Urothelium cell line (cell line): ENCODE data around the gene OCA2.
A peak's percentile ranks its signal among the peaks of the same experiment; 100 is the strongest.

ENCODE experiments used
- DNase-seq: peaks from one replicate; pipeline ENCODE4 v3.0.0; 2011; ENCODE audit warnings: low spot score, mixed read lengths
- FAIRE-seq: peaks from 2 replicates; lab custom pipeline; 2011; peaks lifted over from hg19 to GRCh38; lab: Jason Lieb, UNC

The OCA2 gene

DNA sequence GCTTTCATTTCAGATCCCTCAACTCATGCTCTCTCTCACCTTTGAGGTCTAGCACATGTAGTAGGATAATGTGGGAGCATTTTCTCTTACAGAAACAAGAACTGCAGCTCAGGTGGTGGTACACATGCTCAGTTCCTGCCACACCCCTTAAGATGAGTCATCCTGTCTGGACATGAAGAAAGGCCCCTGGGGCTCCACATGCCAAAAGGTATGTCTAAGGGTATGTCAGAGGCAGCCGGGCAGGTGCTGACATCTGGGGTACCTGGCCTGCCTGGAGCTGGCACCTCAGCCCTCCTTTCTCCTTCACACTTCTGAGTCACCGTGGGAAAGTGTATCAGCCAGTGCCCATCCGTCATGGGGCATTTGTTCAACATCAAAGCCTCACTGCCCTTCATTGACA lies 209.9 kb downstream of the OCA2 start:
- DNase-seq (no peak), FAIRE-seq (no peak)

DNA sequence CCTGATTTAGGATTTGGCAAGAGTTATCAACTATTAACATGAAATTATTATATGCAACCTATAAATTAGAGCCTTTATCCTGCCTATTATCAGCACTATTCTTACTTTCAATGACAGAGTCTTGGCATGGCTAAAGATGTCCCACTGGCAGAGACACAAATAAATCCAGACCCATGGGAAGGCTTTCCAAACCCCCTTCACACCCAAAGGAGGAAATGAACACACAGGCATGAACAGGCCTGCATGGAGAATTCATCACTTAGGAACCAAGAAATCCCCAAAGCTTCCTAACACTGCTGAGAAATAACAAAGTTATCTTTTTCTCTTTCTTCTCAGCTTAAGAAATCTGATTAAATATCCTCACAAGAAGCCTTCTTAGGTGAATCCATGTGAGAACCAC lies 213.9 kb downstream of the OCA2 start:
- FAIRE-seq: no peak
- no peak for DNase-seq

DNA sequence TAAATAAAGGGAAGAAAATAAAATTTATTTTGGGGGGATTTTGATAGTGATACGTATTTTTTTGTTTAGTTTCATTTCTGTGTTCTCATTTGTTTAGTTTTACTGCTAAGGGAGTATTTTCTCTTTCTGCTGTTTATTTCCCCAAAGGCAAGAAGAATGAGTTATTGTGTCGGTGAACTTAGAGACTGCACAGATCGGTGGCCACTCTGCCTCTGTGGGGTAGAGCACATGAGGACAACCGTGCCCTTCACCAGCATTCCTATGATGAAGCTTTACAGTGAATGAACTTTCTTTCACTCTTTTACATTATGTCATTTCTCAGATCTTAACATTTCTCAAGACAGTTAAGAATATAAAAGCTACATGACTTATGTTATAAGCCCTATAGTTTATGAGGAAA lies 214.4 kb downstream of the OCA2 start:
- FAIRE-seq (no peak), DNase-seq (no peak)

DNA sequence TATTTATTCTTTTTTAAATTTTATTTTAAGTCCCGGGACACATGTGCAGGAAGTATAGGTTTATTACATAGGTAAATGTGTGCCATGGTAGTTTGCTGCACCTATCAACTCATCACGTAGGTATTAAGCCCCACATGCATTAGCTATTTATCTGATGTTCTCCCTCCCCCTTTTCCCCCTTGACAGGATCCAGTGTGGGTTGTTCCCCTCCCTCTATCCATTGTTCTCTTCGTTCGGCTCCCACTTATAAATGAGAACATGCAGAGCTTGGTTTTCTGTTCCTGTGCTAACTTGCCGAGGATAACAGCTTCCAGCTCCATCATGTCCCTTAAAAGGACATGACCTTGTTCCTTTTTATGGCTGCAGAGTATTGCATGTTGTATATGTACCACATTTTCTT lies 220.3 kb downstream of the OCA2 start:
- DNase-seq: no peak
- no peak for FAIRE-seq

DNA sequence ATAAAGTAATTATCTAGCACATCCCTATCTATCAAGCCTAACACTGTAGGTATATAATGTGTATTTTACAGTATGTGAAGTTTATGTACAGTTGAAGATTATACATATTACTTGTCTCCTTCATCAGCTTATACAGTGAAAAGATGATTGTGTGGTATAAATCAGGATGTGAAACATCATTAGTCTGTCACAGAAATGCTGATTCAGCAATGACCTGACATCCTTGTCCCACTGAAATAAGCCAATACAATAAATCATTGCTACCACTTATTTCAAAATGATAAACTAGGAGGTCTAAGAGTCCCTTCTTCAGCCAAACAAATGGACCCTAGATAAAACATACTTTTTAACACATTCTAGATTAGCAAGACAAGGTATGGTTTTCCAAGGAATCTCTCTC lies 225.3 kb downstream of the OCA2 start:
- no peak for DNase-seq
- FAIRE-seq: no peak

DNA sequence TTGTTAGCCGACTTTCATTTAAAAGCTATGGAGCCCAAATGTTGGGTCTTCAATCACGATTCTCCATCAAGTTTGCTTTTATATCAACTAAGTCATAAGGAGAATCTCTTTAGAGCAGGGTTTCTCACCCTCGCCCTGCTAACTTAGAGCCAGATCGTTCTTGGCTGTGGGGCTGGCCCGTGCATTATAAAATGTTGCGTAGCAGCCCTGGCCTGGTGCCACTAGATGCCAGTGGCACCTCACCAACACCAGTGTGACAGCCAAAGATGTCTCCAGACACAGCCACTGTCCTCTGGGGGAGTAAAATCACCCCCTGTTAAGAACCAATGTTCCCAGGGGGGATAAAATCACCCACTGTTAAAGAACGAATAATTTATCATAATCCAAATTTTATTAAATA lies 226.1 kb downstream of the OCA2 start:
- no peak for DNase-seq
- FAIRE-seq: no peak

DNA sequence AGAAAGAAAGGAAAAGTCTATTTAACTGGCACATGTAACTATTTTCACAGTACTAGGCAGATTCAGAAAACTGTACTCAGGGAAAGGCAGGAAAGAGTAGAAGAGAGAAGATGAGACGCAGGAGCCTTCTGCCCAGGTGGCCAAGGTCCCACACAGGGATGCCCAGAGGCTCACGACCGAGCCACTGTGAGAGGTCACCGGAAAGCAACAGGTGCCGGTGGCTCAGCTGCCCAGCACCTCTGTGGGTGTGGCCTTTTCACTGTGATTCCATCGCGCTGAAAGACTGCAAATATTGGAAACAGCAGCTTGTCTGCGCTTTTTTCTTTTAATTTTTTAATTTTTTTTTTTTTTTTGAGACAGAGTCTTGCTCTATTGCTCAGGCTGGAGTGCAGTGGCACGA lies 226.8 kb downstream of the OCA2 start:
- DNase-seq: no peak
- no peak for FAIRE-seq

DNA sequence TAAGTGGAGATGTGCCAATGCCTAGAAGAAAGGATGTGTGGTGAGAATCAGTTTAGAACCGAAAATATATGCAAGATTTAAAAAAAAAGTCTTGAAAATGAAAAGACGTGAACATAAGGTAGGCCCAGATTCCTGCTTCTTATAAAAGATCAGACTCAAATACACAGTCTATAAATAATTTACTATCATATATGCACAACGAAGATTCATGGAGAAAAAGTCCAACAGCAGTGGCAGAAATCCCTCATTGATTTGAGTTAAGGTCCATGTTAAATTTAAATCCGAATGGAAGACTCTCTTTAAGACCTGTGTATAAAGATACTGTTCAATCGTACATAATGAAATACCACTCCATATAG lies 227.2 kb downstream of the OCA2 start:
- FAIRE-seq: no peak
- no peak for DNase-seq

DNA sequence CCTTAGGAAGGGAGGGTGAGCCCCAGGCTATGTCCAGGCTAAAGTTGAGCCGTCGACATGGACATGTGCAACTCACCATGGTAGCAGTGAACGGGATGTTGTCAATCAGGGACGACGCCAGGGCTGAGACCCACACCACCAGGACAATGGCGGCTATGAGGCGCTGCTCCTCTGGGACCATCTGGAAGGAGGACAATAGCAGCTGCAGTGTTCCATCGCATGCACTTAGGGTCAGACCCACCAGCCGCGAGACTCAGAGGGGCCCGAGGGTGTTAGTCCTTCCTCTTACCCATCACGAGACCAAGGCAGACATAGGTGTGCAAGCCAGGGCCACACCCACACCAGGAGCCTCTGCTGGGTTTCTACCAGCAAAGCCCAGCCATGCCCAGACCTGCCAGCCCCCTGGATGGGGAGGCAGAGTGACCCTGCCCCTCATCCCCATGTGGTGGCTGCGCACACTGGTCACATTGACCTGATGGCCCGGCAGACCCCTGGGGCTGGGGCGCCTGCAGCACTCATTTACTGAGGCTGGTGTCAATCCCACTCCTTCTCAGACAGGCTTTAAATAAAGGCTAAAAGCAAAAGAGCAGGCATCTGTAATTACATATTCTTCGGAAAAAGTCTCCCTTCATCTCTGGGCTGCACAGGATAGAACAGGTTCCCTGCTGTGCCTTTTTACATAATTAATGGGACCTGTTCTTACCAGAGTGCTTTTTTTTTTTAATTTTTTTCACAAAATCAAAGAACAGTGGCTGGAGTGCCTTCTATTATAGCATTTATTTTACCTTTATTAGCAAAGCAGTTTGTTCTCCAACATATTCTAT lies 227.8 kb downstream of the OCA2 start:
- no peak for FAIRE-seq
- no peak for DNase-seq

DNA sequence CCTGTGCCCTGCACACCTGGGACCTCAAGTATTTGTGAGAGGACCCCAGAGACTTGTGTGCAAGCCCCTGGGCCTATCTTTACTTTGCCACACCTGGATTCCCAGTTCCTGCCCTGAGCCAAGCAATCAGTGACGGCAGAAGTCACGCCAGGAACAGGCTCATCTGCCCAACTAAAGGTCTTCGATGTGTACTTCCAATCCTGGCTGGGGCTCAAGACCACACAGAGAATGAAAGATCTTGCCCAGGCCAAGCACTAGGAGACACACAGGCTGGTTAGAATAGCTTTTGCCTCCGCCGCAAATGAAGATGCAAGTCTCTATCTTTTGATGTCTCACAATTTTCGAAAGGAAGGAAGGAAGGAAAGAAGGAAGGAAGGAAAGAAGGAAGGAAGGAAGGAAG lies 228.8 kb downstream of the OCA2 start:
- FAIRE-seq: no peak
- no peak for DNase-seq

DNA sequence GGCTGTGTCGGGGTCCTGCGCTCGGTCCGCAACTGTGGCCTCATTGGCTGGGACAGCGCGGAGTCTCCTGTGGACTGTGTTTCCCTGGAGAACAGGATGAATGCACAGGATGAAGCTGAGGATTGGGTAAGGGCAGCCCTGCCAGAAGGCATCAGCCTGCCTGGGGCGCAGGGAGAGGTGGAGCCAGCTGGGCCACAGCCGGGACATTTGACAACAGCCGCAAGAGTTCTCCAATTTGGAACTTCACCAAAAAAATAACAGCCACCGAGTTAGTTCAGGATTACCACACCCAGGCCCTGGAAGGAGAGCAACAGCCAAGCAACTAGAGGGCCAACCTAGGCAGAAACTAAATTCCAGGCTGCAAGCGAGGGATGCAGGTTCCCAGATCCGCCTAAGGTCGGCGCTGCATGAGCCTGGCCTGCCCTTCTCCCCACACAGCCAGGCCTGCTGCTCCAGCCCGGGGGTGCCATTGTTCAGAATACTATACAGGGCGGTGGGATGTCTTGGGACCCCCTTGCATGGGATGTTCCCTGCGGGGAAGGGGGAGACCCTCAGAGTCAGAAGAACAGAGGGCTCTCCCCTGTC lies 229.3 kb downstream of the OCA2 start:
- no peak for FAIRE-seq
- DNase-seq: no peak

DNA sequence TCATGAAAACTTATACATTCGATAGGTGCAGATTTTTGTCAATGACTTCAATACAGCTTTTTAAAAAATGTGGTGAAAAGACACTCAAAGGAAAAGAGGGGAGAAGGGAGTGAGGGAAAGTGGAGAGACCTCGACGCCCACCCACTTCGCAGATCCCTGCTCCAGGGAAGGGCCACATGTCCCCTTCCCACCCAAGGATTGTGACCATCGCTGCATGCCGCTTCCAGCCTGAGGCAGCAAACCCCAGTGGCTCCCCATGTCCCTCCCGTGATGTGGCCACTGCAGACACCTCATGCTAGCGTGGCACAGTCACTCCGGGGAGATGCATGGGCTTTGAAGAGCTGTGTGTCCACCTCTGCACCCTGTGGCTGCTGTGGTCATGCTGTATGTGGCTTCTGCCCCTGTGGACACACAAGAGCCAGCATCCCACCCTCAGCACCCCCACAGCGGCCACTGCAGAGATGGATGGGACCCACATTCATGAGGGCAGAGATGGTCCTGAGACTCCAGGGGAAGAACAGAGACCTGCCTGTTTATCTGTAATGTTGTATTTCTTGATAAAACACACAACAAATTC lies 230.2 kb downstream of the OCA2 start:
- no peak for FAIRE-seq
- no peak for DNase-seq

DNA sequence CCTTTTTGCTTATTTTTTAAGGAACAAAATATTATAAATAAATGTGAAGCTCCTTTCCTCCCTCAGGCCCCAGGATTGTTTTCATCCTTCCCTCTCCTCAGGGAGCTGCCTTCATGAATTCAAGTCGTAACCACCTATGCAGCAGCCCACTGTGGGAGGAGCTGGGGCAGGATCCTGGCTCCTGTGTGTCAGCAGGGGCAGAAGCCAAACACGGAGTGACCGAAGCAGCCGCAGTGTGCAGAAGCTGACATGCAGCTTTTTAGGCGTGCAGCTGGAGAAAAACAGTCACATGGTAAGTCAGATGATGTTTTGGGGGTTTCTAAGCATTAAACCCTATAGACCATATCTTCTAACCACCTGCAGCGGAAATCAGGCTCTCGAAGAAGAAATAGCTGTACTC lies 231.3 kb downstream of the OCA2 start:
- no peak for DNase-seq
- FAIRE-seq: no peak

DNA sequence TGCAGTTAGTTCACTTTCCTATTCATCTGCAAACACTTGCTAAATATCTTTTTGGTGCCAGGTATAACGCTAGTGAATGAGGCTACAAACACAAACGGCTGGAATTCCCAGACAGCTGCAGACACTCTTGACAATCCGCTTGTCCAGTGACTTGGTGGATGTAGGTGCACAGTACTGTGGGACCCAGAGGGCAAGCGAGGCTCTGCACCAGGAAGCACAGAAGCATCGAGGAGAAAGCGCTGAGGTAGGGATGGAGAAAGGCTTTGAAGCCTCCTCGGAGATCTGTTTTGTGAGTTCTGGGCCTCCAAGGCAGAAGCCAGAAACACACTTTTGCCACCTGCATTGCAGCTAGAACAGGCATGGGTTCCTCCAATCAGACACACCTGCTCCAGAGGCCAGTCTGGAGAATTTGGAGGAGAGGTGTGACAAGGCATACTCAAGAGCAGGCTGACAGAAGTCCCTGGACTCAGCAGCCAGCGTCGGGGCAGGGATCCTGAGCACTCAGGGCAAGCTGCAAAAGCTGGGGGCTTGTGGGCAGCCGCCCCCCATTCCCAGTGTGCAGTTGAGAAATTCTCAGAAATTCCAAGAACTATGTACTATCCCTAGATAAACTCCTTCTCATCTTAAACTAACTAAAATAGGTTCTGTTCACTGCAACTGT lies 232.5 kb downstream of the OCA2 start:
- DNase-seq: no peak
- FAIRE-seq: no peak

DNA sequence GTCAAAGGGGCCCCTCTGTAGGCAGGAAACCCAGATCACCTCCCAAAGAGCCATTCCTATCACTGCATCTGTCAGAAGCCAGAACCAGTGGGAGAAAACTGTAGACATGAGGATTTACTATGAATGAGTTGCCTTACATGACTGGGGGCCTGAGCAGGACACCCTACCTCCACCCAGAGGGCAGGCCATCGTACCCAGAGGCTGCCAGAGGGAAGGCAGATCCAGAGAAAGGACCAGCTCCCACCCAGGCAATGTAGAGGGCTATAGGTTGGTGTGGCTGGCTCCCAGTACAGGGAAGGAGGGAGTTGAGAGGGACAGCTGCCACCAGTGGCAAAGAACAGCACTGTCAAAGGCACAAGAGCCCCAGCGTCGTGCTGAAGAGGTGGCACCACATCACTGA lies 233.2 kb downstream of the OCA2 start:
- DNase-seq (no peak), FAIRE-seq (no peak)

DNA sequence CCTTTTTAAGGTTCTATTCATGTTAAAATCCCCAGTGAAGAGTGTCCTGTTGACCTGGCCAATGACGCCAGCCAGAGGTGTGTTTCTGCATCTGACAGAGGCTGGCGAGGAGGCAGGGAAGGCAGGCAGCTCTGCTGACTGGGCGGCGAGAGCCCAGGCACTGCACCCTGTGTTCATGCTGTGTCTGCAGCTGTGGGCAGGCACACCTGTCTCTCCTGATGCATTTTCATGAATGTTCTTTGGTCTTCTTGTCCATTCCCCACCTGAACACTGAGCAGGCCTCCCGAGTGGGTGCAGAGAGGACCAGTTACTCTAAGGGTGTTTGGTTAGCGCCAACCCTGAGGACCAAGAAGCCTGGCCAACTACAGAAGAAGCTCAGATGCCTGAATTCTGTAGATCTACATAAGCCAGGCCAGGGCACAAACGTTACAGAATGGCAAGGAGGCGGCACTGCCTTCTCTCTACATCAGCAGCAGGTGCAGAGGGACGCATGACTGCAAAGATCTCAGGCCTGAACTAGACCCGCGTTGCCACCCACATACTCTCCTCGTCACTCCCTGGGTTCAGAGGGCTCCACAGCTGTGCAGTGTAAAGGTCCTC lies 233.7 kb downstream of the OCA2 start:
- FAIRE-seq: no peak
- DNase-seq: no peak

DNA sequence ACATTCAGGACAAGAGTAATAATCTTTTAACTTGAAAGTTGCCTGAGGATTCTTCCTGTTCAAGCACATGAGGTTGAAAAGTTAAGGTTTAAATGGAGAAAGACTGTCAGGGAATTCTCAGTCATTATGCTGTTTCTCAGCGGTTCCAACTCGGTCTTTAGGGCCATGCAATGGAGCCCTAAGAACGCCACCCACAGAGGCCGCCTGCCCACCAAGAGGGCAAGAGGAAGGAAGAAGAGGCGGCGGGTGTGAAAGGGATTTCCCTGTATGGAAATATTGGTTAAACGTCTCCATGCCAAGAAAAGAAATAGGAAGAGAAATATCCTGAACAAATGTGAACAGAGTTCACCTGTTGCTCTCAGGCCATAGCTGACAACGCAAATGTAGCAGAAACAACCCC lies 234.4 kb downstream of the OCA2 start:
- no peak for FAIRE-seq
- no peak for DNase-seq

DNA sequence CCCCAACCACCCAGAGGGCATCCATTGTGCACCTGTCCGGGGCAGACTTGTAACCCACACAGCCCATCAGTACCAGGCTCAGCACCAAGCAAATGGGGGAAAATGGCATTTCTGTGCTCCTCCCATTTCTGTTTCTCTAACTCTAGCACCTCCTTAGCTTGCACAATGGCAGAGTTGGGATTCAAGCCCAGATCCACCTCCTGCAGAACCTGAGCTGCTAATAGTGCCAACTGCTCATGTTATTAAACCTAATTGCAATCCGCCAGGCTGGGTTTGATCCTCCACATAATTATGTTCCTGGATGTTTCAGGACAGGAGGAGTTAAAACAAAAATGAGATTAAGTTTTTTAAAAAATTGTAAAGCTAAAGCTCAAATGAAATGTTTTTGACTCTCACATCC lies 235.0 kb downstream of the OCA2 start:
- FAIRE-seq (no peak), DNase-seq (no peak)

DNA sequence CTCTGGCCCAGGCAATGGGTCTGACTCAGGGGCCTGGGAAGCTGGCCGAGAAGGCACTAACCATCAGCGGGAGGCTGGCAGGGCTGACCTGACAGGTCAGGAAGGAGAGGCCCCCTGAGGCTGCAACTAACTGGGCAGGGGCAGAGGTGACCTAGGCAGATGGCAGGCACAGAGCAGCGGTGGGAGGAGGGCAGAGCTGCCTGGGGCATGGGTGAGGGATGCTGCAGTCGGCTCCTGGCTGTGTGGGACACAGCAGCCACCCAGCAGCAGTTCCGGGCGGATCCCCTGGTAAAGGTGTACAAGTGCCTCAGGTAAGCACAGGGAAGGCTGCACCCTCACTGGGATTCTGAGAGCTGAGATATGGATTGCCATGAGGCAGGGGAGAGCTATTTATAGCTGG lies 236.1 kb downstream of the OCA2 start:
- FAIRE-seq: no peak

DNA sequence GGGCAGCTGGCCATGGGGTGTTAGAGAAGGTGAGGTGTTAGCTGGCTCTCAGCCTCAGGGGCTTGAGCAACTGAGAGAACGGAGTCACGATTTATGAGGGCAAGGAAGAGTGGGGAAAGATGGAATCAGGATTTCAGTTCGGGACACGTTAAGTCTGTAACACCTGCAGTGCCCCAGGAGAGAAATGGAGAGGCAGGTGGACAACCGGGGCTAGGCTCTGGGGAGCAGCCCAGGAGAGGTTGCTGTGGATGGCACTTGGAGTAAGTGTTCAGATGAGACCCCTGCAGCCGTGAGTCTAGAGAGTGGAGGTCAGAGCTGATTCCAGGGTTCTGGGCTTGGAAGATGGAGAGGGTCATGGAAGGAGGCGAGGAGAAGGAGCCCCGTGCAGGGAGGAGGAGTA lies 237.9 kb downstream of the OCA2 start:
- FAIRE-seq: peak; percentile 87
- DNase-seq: no peak

More for the DNA sequence above, 236.1 kb downstream of the OCA2 start:
- no peak for DNase-seq

DNA sequence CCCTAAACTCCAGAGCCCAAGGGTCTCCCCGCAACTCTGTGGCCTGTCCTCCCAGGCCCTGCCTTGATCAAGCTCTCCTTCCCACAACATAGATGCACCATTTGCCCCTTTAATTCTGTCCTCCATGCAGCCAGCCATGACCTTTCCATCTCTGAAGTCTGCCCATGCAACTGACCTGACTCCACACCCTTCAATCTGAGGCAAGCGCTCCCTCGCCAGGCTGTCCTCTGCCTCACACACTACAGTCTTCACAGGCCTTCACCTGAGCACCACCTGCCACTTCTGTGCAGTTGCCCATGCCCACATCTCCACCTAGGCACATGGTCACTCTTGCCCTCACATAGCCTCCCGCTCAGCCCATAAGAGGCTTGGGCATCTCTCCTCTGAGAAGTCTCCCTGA lies 244.0 kb downstream of the OCA2 start:
- DNase-seq (no peak), FAIRE-seq (no peak)

DNA sequence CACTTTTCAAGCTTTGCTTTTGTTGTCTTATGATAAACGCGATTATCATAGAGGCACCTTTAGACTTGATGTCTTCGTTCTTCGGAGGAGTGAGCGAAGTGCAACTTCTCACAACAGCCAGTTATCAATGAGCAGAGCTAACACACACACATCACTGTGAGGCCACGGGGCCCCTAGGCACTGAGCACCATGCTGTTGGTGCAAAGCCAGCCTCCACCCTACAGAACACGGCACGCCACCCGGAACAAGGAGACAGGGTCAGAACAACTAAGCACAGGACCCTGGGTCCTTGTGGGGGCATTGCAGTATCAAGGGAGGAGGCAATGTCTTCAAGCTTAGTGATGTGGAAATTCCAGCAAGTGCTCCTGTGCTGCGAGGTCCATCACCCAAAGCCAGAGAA lies 244.5 kb downstream of the OCA2 start:
- DNase-seq (no peak), FAIRE-seq (no peak)
